ENCODE results near the gene SLC12A4.
A peak's percentile ranks its signal among the peaks of the same experiment; 100 is the strongest.
"Not testable (repeated sequence)": the region's sequence is repeated elsewhere in the genome, so short reads cannot be mapped to it uniquely, and the experiment has no call there.

SLC12A4 gene

DNA sequence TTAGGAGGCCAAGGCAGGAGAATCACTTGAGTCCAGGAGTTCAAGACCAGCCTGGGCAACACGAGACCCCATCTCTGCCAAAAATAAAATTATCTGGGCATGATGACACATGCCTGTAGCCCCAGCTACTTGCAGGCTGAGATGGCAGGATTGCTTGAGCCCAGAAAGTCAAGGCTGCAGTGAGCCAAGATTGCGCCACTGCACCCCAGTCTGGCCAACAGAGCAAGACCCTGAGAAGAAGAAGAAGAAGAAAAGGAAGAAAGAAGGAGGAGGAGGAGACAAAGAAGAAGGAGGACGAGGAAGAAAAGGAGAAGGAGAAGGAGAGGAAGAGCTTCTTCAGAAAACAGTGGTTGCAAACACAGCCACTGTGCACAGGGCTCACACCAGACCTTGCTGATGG is 20.2 kb upstream of the SLC12A4 start:
- no peak for DNase-seq (ENCODE audit: low spot score)
- FAIRE-seq: no peak

DNA sequence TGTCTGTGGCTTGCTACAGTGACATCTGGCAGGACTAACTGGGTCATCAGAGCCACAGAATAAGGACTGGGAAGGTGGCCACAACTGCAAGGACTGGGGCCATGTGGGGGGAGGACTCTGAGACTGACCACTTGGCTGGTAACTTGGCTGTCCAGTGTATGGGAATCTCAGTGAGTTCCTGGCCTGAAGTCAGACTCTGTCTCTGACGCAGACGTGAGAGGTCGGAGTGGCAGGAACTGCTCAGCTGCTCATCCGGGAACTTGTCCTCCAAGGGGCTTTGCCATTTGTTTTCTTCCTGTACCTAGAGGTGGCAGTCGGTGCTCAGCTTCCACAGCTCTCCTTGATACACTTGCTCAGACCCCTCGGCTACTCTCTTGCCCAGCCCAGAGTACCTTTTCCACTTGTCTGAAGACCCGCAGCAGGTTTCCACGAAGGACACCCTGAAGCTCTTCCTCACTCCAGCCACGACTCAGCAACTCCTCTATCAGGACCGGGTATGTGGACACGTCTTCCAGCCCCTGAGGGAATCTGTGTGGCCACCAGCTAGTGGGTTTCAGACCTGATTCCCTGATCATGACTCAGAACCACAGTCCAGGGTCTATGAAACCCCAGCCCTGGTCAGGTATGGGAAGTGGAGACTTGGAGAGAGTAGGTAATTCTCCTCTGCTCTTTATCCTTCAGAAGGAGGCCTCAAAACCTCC is 19.2 kb upstream of the SLC12A4 start:
- FAIRE-seq: no peak
- DNase-seq (ENCODE audit: low spot score): no peak

DNA sequence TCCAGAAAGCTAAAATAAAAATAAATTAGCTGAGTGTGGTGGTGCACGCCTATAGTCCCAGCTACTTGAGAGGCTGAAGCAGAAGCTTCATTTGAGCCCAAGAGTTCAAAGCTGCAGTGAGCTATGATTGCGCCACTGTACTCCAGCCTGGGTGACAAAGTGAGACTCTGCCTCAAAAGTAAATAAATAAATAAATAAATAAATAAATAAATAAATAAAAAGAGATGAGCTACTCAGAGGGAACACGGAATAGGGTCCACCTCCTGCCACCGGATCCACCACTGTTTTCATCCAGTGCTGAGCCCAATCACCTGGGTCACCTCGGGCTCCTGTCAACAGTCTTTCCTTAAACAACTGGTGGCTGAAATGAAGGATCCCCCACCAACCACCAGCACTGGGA is 18.5 kb upstream of the SLC12A4 start:
- no peak for DNase-seq (ENCODE audit: low spot score)
- FAIRE-seq: no peak

DNA sequence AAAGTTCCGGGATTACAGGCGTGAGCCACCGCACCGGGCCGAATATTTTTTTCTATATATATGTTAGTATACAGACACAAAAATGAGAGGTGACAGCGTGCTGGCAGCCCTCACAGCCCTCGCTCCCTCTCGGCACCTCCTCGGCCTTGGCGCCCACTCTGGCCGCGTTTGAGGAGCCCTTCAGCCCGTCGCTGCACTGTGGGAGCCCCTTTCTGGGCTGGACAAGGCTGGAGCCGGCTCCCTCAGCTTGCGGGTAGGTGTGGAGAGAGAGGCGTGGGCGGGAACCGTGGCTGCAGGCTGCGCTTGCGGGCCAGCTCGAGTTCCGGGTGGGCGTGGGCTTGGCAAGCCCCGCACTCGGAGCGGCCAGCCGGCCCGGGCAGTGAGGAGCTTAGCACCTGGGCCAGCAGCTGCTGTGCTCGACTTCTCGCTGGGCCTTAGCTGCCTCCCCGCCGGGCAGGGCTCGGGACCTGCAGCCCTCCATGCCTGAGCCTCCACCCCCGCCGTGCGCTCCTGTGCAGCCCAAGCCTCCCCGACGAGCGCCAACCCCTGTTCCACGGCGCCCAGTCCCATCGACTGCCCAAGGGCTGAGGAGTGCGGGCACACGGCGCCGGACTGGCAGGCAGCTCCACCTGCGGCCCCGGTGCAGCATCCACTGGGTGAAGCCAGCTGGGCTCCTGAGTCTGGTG is 13.7 kb upstream of the SLC12A4 start:
- FAIRE-seq (no peak), DNase-seq (ENCODE audit: low spot score) (no peak)

DNA sequence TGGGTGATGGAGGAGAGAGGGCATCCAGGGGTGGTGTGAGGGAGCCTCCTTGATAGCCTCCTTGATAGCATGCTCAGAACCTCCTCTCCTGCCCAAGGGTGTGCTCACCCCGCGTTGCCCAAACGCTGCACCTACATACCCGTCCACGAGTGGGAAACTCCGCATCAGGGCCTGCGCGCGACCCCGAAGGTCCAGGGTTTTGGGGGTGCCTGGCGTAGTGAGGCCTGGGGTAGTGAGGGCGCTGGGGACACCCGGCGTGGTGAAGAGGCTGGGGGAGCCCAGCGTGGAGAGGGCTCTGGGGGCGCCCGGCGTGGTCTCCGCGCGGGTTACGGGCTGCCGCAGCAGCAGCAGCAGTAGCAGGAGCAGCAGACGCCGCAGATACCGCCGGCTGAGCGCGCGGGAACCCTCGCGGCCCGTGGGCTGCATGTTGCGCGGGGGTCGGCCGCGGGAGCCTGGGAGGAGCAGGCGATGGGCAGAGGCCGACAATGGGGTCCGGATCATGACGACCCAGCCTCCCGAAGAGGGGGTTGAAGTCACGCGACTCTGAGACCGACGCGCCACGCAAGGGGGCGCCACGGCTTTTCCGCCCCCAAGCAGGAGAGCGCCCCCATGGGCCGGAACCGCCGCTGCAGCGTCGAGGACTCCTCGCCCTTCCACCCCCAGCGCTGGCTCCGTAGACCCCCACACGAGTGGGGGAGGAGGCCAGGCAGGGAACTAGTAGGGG is 11.7 kb upstream of the SLC12A4 start, which contains the start of gene DPEP3:
Gene DPEP3, minus strand, starts transcription at position 545 of the 724 bp plus-strand sequence. Its CDS starts 119 bp downstream, at position 426.
- DNase-seq (ENCODE audit: low spot score) (no peak), FAIRE-seq (no peak)

DNA sequence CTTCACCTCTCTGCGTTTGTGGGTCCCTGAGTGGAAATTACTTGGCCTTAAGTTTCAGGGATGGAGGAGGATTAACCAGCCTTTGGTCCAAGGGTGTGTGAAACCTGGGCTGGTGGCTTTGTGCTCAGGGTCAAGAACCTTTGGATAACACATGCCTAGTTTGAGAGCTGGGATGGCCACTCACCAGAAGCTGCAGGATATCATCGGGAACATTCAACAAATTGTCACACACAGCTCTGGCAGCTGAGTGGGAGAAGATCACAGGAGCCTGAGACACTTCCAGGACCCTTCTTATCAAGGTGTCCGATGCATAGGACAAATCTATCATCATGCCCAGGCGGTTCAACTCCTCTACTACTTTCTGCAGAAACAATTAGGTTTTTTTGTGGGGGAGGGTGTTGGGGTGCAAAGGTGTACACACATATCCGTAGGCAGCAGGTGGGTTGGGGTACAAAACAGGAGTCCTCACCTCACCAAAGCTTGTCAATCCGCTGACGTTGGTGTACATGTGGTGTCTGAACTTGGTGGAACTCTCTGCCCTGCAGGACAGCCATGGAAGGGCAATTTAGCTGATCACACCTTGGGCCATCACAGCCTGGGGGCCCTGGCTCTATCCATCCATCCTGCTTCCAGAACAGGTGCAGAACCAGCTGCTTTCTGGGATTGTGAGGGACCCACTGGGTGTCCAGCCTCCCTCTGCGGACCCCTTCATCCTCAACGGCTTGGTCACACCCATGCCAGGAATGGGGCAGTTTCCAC is 9.2 kb upstream of the SLC12A4 start:
- DNase-seq (ENCODE audit: low spot score): no peak
- FAIRE-seq: no peak

DNA sequence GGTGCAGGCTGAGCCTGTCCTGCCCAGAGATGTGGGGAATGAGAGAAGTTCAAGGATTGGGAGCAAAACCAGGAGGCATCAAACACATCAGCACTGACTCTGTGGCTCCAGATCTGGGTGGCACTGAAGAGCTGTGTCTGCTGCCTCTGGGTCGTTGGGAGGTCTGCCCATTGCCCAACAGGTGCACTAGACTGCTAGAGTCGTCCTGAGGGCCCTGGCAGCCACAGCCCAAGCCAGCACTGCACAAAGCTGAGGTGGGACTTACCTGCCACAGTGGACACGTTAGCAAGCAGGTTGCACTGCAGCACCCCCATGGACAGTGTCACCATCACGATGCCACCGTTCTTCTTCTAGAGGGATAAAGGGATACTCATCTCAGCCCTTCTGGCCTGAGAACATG is 8.6 kb upstream of the SLC12A4 start:
- DNase-seq (ENCODE audit: low spot score) (no peak), FAIRE-seq (no peak)

DNA sequence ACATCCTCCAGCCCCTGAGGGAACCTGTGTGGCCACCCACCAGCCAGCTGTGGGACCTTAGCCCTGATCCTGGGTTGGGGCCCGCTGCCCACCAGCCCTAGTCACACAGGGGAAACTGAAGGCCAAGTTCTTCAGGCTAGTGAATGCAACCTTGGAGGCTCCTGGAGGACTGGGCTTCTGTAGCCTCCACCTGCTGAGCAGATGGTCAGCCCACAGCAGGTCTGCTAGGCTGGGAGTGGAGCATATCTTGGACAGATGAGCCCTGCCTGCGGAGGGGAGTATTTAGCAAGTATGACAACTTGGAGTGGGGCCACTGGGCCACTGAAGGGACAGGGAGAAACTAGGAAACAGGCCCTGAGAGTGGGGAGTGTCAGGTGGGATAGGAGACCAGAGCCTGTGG is 7.8 kb upstream of the SLC12A4 start:
- no peak for FAIRE-seq
- no peak for DNase-seq (ENCODE audit: low spot score)

DNA sequence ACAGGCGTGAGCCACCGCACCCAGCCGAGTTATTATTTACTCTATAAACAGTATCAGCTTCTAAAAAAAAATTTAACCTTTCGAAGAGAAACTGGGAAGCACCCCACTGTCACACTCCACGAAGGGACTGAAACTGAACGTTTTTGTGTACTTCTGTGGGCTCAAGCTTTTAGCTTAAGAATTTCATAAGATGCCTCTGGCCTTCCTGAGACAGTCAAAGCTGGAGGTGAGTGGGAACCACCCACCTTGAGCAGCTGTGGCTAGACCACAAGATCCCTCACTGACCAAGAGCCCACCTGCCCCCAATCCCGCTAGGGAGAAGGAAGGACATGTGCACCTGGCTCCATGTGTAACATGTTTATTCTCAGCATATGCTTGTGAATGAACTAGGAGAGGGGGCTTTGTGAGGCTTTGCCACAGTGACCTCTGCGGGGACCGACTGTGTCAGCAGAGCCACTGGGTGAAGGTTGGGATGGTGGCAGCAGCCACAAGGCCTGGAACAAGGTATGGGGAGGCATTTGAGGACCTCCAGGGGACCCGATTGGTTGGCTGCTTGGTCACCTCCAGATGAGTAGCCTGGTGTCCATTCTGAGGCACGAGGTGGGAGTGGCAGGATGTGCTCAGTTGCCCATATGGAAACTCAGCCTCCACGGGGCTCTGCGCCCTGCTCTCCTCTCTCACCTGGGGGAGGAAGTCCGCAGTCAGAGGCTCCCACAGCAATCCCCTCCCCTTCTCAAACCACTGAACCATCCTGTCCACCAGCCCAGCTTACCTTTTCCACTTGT is 7.1 kb upstream of the SLC12A4 start:
- DNase-seq (ENCODE audit: low spot score): no peak
- FAIRE-seq: no peak

DNA sequence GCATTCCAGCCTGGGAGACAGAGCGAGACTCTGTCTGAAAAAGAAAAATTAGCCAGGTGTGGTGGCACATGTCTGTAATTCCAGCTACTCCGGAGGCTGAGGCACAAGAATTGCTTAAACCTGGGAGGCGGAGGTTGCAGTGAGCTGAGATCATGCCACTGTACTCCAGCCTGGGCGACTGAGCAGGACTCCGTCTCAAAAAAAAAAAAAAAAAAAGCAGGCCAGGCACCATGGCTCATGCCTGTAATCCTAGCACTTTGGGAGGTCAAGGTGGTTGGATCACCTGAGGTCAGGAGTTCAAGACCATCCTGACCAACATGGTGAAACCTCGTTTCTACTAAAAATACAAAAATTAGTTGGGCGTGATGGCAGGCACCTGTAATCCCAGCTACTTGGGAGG is 3.8 kb upstream of the SLC12A4 start:
- FAIRE-seq; DNase-seq (ENCODE audit: low spot score): not testable (repeated sequence)

DNA sequence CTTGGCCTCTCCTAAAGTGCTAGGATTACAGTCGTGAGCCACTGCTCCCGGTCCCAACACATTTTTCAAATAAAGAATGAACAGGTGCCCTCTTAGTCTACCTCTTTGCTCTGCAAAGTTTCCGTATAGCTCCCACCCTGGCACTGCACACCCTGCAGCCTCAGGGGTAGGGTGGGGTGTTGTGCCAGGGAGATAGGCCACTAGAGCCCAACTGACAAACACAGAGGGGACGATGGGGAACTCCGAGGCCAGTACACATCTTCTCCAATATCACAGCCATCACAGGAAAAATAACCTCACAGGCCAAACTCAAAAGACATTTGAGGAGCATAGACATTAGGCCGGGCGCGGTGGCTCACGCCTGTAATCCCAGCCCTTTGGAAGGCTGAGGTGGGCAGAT is 2.7 kb upstream of the SLC12A4 start:
- DNase-seq (ENCODE audit: low spot score): no peak
- FAIRE-seq: no peak

DNA sequence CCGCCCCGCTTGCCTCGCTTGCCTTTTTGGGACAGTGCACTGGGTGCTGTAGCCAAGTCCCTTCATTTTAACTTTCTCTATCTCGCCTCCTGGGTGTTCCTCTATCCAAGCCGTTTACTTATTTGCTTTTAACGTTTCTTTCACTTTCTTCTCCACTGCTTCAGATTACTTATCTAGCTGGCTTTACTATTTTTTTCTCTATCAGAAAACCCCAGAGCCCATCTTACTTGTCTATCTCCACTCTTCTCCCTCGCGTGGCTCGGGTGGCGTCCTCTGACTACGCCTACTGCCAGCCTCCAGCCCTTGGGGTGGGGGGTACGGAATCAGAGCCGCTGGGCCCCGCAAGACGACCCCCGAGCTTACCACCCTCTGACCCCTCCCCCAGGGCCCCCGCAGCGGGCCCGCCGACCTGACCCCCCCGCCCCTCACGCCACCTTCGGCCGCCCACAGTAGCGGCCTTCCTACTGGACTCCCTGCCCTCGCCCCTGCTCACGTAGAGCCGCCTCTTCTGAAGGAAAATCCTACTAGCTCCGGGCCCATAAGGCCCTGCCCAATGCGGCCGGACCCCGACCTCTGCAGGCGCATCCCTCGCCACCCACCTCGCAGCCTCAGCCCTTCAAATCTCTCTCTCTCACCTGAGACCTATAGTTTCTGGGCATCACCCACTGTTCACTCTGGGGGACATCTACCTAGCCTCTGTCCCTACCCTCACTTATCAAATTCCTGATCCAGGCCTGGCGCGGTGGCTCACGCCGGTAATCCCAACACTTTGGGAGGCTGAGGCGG is 1.0 kb upstream of the SLC12A4 start:
- no peak for FAIRE-seq
- no peak for DNase-seq (ENCODE audit: low spot score)

DNA sequence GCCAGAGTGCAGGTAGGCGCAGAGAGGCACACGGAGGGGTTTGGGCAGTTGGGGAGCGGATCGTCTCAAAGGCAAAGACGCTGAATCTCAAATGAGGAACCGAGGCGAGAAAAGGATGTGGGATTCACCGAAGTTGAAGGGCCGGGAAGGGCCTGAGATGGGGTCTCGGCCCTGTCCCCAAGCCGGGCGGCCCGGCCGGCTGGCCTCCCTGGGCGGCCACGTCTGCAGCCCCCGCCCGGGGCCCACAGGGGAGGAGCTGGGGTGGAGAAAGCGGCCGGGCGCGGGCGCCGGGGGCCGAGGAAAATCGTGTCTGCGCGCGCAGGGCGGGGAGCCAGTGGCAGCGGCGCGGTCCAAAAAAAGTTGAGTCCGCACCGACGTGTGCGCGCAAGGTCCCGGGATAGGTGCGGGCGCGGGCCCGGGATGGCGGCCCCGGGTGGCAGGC is 458 bp downstream of the SLC12A4 start:
- FAIRE-seq (no peak), DNase-seq (ENCODE audit: low spot score) (no peak)

DNA sequence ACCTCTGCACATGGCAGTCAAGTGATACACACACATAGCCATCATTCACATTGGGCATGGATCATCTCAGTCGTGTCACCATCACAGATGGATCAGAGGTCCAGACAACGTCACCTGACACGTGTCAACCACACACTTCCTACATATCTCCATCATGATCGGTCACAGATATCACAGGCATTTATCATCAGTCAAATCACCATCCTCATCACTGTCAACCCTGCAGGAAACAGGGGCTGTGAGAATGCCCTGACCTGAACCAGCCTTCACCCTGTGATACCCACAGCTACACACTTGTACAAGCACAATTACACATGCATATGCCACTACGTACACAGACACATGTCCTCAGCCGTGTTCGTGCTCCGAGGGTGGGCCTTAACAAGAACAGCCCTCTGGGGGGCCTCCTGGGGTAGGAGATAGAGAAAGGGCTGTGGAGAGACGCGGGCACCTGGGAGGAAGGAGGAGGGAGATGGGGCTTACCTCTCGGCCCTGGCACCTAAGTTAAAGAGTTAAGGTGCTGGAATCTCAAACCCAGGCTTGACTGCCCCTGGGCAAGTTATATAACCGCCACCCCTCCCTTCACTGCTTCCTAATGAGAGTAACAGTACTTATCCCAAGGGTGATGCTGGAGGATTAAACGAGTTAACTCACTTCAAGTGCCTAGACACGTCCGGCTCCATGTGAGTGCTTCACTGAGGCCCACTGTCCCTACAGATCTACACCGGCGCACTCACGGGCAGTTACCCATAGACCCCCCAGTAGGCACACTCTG is 1.1 kb downstream of the SLC12A4 start:
- FAIRE-seq (no peak), DNase-seq (ENCODE audit: low spot score) (peak; percentile 25)

DNA sequence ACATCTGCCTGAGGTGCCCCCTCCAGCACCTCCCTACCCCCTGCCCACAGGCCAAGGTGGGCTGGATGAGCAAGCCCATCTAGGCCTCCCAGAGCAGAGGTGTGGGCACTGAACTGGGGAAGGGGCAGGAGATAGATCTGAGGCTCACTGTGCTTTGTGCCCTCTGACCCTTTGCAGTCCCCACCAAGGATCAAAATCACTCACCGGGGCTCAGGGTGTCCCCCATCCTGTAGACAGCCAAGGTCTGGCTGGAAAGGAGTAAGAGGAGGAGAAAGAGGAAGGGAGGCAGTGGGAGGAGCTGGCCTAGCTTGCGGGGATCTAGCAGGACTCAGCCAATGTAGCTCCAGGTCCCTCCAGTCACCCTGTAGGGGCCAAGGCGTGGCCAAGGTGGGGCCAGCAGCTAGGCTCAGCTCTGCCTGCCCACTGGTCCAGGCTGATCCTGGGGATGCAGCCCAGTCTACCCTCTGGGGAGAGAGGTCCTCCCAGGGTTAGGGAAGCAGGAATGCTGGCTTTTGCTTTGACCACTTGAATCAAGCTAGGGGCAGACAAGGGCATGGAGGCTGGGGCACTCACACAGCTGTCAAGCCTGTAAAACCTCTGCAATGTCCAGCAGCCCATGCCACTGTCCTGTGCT is 1.8 kb downstream of the SLC12A4 start:
- FAIRE-seq: no peak

DNA sequence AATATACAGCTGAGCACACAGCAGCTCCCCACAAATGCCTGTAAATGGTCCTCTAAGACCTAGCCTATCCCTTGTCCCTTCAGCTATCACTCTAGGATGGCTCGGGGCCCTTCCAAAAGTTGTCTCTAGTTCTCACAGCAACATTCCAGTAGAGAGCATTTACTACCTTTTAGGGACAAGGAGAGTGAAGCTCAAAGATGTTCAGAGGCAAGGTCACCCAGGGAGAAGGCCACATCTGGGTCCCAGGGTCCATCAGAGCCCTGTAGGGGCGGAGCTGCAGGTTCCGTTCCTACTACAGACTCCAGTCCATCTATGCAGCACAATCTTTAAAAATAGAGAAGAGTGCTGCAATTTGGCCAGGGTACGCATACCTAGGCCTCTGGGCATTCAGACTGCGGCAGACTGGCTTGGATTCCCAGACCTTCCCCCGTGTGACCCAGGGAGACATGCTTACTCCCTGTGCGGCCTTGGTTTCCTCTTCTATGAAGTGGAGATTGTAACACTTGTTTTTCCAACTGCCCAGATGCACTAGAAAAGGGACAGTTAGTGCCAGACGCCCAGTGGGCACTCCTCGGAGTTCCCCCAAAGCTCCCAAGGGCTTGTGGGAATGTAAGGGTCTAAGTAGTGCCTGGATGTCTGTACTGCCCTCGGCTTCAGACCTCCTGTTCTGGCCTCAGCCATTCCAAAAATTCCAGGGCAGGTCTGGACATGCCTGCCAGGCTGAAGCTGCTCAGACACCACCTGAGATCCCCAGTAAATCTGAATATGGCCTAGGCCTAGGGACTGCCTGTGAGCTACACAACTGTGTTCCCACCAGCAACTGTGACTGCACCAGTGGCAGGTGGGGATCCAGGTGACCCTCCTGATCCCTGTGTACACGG is 2.5 kb downstream of the SLC12A4 start:
- FAIRE-seq: no peak

More for the DNA sequence above, 1.8 kb downstream of the SLC12A4 start:
- no peak for DNase-seq (ENCODE audit: low spot score)

DNA sequence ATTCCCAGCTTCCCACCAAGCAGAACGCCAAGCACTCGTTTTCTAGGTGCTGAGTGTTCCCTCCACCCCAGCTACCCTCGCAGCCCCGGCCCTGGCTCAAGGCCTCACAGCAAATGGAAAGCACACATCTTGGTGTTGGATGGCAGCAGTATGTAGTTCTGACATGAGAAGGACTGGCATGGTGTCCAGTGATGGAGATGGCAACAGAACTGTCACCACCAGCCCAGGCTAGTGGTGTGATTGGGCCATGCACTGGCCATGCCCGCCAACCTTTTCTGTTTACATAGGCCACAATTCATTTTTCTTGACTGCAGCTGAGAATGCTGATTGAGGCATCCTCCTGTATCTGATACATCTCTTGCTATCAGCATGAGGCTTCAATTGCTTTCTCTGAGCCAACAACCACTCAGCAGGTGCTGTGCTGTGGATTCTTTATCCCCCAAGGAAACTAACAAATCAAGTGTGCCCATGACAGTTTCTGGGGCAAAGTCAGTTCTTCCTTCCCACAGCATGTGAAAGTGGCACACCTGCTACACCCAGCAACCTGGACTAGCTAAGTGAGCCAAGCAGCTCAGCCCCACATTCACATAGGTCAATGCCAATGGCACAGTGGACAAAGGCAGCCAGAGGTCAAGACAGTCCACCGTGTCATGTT is 3.8 kb downstream of the SLC12A4 start:
- FAIRE-seq (no peak), DNase-seq (ENCODE audit: low spot score) (no peak)

More for the DNA sequence above, 2.5 kb downstream of the SLC12A4 start:
- no peak for DNase-seq (ENCODE audit: low spot score)

Data from RCC 7860 (cell line).